SJSA1 (cell line): ENCODE measurements around the gene VAPB. TPM values are rescaled to one million over a fixed set of nuclear protein-coding genes. Genes with fewer than 3 reads are reported as not detected.

Experiments
- total RNA-seq: library from RNA; depleted of rRNA; stranded (reverse); fragments of >200 nt; shearing (Covaris generic); gene quantifications from 2 replicates; pipeline ENCODE4 v1.2.3, GENCODE V29; 2014; rRNA removed

VAPB gene
- total RNA-seq, 1 experiment from 2014 or later, result 16.7 TPM

Other genes with a start within 250 kb of the VAPB start
- not detected in 2 replicates for gene ANKRD60, start 160.6 kb upstream of the VAPB start, total RNA-seq
- 19.1 and 23.7 TPM in 2 replicates for gene RAB22A, start 79.5 kb upstream of the VAPB start, total RNA-seq
- 0.24 TPM in 1 of 2 replicates, not detected in the other for gene APCDD1L, start 126.2 kb downstream of the VAPB start, total RNA-seq